HepG2 (cell line): Measurements from ENCODE around the gene RNASE7. TPM values are rescaled to one million over a fixed set of nuclear protein-coding genes. Genes with fewer than 3 reads are reported as not detected.
A peak's percentile ranks its signal among the peaks of the same experiment; 100 is the strongest.

ENCODE experiments used
- ATAC-seq: fragments of 200-7000 bp; cut with Tn5 transposase; 3 replicates; pipeline ENCODE4 v1.9.1; 2020; ENCODE audit warnings: mild to moderate bottlenecking, moderate library complexity
- BruUV-seq: library from RNA; stranded (reverse); fragments of 400-500 nt; replicated peaks from 2 replicates; lab custom pipeline; 2021; lab: Mats Ljungman, UMichigan
- CTCF ChIA-PET: fragments of 300-600 bp; formaldehyde crosslinking; extraction: SDS; loops from one replicate; lab custom pipeline; 2021; ENCODE audit warnings: low total read pairs, inconsistent platforms, low intra/inter-chr PET ratio; lab: Yijun Ruan, JAX
- POLR2A ChIA-PET: fragments of 350-600 bp; sonication (Branson Sonifier 250); formaldehyde crosslinking; loops from one replicate; lab custom pipeline; 2020; ENCODE audit warnings: antibody characterized with exemption, inconsistent platforms; lab: Yijun Ruan, JAX
- DNase-seq: peaks from one replicate; pipeline ENCODE4 v3.0.0-alpha.2; 2015; ENCODE audit warnings: low spot score
- FAIRE-seq: peaks from 3 replicates; lab custom pipeline; 2011; peaks lifted over from hg19 to GRCh38; lab: Jason Lieb, UNC
- H2AFZ ChIP-seq: one replicate; pipeline ENCODE4 v1.6.1; 2011; ENCODE audit warnings: low read length, inconsistent platforms
- H3K27ac ChIP-seq: fragments of 300-600 bp; 3 replicates; pipeline ENCODE4 v1.8.0; 2011; ENCODE audit warnings: mixed run types, mild to moderate bottlenecking, mixed read lengths, low read length, inconsistent platforms; ENCODE audit not compliant: insufficient read depth; ENCODE audit errors: extremely low read length
- H3K27me3 ChIP-seq, 2 experiments: fragments of 200-600 bp in 1 of 2; 2 replicates in 1 of 2; 3 replicates in 1 of 2; pipeline versions ENCODE4 v1.6.0 to v1.8.0; 2011; ENCODE audit warnings: low read length in 2 of 2, mild to moderate bottlenecking in 2 of 2, moderate library complexity in 2 of 2, inconsistent platforms in 1 of 2; ENCODE audit not compliant: insufficient read depth in 2 of 2, control insufficient read depth in 1 of 2
- H3K36me3 ChIP-seq, 2 experiments: fragments of 200-600 bp in 1 of 2; replicated peaks in 1 of 2; 2 replicates in 1 of 2; 3 replicates in 1 of 2; pipeline versions ENCODE4 v1.5.1 to v1.8.0; 2011; ENCODE audit warnings: low read length in 2 of 2, inconsistent platforms in 1 of 2; ENCODE audit not compliant: insufficient read depth in 2 of 2, control insufficient read depth in 1 of 2
- H3K4me1 ChIP-seq: 2 replicates; pipeline ENCODE4 v1.5.1; 2012; ENCODE audit warnings: low read length, inconsistent platforms; ENCODE audit not compliant: insufficient read depth
- H3K4me2 ChIP-seq: 2 replicates; pipeline ENCODE4 v1.6.0; 2011; ENCODE audit warnings: low read depth, low read length, inconsistent platforms
- H3K4me3 ChIP-seq, 3 experiments: fragments of 200-600 bp in 1 of 3; sonication (generic), shearing (Covaris generic) in 1 of 3; replicated peaks in 1 of 3; 2 replicates each; pipeline ENCODE4 v1.5.1; 2011 to 2016; ENCODE audit warnings: low read length in 3 of 3, inconsistent platforms in 2 of 3, low read depth in 2 of 3, mild to moderate bottlenecking in 2 of 3, control low read depth in 1 of 3, mixed read lengths in 1 of 3; ENCODE audit not compliant: insufficient read depth in 1 of 3
- H3K79me2 ChIP-seq: one replicate; pipeline ENCODE4 v1.6.1; 2011; ENCODE audit warnings: low read length, inconsistent platforms; ENCODE audit not compliant: insufficient read depth
- H3K9ac ChIP-seq: 2 replicates; pipeline ENCODE4 v1.6.0; 2011; ENCODE audit warnings: mild to moderate bottlenecking, low read depth, low read length, inconsistent platforms; ENCODE audit not compliant: insufficient read depth
- H3K9me3 ChIP-seq: 2 replicates; pipeline ENCODE4 v1.5.1; 2012; ENCODE audit warnings: mild to moderate bottlenecking, low read length
- H4K20me1 ChIP-seq: 2 replicates; pipeline ENCODE4 v1.6.0; 2011; ENCODE audit warnings: inconsistent platforms, mild to moderate bottlenecking, low read length, moderate library complexity; ENCODE audit not compliant: insufficient read depth
- ERF ChIP-seq: IDR thresholded peaks from 2 replicates; pipeline ENCODE4 v1.6.1; 2018; ENCODE audit warnings: missing biosample characterization, missing genetic modification reagents
- ESRRA ChIP-seq: sonication (generic); formaldehyde crosslinking; IDR thresholded peaks from 2 replicates; pipeline ENCODE4 v1.5.1; 2020; ENCODE audit warnings: mild to moderate bottlenecking, low read depth, missing genetic modification reagents
- FOXJ3 ChIP-seq: sonication (generic); formaldehyde crosslinking; IDR thresholded peaks from 2 replicates; pipeline ENCODE4 v1.4.0; 2020; ENCODE audit warnings: missing genetic modification reagents, mild to moderate bottlenecking, borderline replicate concordance
- IKZF4 ChIP-seq: sonication (generic); formaldehyde crosslinking; IDR thresholded peaks from 2 replicates; pipeline ENCODE4 v1.5.1; 2020; ENCODE audit warnings: borderline replicate concordance, mild to moderate bottlenecking, low read depth, missing genetic modification reagents; ENCODE audit errors: not compliant biosample characterization
- IRX3 ChIP-seq: sonication (generic); formaldehyde crosslinking; IDR thresholded peaks from 2 replicates; pipeline ENCODE4 v1.8.1; 2023; ENCODE audit warnings: mild to moderate bottlenecking, low read depth, missing genetic modification reagents, borderline replicate concordance
- JUNB ChIP-seq: sonication (generic); formaldehyde crosslinking; IDR thresholded peaks from 2 replicates; pipeline ENCODE4 v1.8.0; 2022; ENCODE audit warnings: missing genetic modification reagents, mild to moderate bottlenecking, borderline replicate concordance
- KAT7 ChIP-seq: IDR thresholded peaks from 2 replicates; pipeline ENCODE4 v1.6.1; 2018; ENCODE audit warnings: borderline replicate concordance, missing compliant biosample characterization
- MAF1 ChIP-seq: sonication (generic); formaldehyde crosslinking; IDR thresholded peaks from 2 replicates; pipeline ENCODE4 v1.5.0; 2020; ENCODE audit warnings: missing genetic modification reagents, borderline replicate concordance
- NPAS2 ChIP-seq: sonication (generic); formaldehyde crosslinking; IDR thresholded peaks from 2 replicates; pipeline ENCODE4 v1.8.0; 2022; ENCODE audit warnings: mild to moderate bottlenecking, missing genetic modification reagents, borderline replicate concordance
- SIN3B ChIP-seq: fragments of 150-350 bp; IDR thresholded peaks from 2 replicates; pipeline ENCODE4 v1.6.1; 2014; ENCODE audit warnings: low read length
- ZC3H13 ChIP-seq: sonication (generic); formaldehyde crosslinking; IDR thresholded peaks from 2 replicates; pipeline ENCODE4 v1.8.1; 2023; ENCODE audit warnings: mild to moderate bottlenecking, missing genetic modification reagents, moderate library complexity
- ZNF253 ChIP-seq: sonication (generic); formaldehyde crosslinking; IDR thresholded peaks from 2 replicates; pipeline ENCODE4 v1.8.0; 2022; ENCODE audit warnings: mild to moderate bottlenecking, missing genetic modification reagents, borderline replicate concordance
- ZNF589 ChIP-seq: sonication (generic); formaldehyde crosslinking; conservative IDR thresholded peaks from 2 replicates; pipeline ENCODE4 v1.8.0; 2022; ENCODE audit warnings: mild to moderate bottlenecking, moderate library complexity, missing genetic modification reagents
- WGBS: methylation state at CpG from one replicate; pipeline ENCODE4 v1.1.6; 2017; ENCODE audit warnings: low lambda C conversion rate; 5-methylcytosine and 5-hydroxymethylcytosine counted together
- in situ Hi-C: cut with HindIII; loops from 2 replicates; pipeline ENCODE4 v1.10.0; 2017; ENCODE audit warnings: low pct_unique_long_range_greater_than_20kb; ENCODE audit not compliant: extremely low pct_ligation_motif_present
- intact Hi-C: fragments of 100-400 bp; cut with micrococcal nuclease; formaldehyde crosslinking; loops from one replicate; pipeline ENCODE4 v1.10.0; 2022; ENCODE audit not compliant: unreplicated experiment
- polyA plus RNA-seq, 8 experiments: library from polyadenylated mRNA; depleted of rRNA in 3 of 8; stranded (reverse) in 7 of 8; unstranded in 1 of 8; fragments of >200 nt; fragmentation: Illumina TruSeq in 4 of 8; extraction: Trizol in 4 of 8; gene quantifications; 2 replicates each; pipeline versions ENCODE4 v1.2.1 to v1.2.3, GENCODE V29; 2011 to 2016; ENCODE audit warnings: low read depth in 4 of 8, missing spikeins in 1 of 8, mixed read lengths in 1 of 8; ENCODE audit not compliant: insufficient read depth in 1 of 8
- total RNA-seq, 5 experiments: library from RNA; depleted of rRNA; stranded (reverse); fragments of >200 nt; fragmentation: Illumina TruSeq; extraction: Trizol; gene quantifications; 2 replicates each; pipeline ENCODE4 v1.2.3, GENCODE V29; 2016; ENCODE audit warnings: low read depth in 1 of 5
- TF ChIP-seq, protein P1 (sequence below): sonication (generic); formaldehyde crosslinking; IDR thresholded peaks from 2 replicates; pipeline ENCODE4 v1.4.0; 2020; ENCODE audit warnings: missing genetic modification reagents, borderline replicate concordance
- TF ChIP-seq, protein P2 (sequence below): IDR thresholded peaks from 2 replicates; pipeline ENCODE4 v1.6.1; 2016; ENCODE audit warnings: low read depth, missing genetic modification reagents, missing compliant biosample characterization

Gene RNASE7
- total and polyA plus RNA-seq, 2 of the 13 experiments (the other 11 are each of a cell fraction or from before 2014, with no cell fraction given): 0.04 TPM; not detected in 1

DNA sequence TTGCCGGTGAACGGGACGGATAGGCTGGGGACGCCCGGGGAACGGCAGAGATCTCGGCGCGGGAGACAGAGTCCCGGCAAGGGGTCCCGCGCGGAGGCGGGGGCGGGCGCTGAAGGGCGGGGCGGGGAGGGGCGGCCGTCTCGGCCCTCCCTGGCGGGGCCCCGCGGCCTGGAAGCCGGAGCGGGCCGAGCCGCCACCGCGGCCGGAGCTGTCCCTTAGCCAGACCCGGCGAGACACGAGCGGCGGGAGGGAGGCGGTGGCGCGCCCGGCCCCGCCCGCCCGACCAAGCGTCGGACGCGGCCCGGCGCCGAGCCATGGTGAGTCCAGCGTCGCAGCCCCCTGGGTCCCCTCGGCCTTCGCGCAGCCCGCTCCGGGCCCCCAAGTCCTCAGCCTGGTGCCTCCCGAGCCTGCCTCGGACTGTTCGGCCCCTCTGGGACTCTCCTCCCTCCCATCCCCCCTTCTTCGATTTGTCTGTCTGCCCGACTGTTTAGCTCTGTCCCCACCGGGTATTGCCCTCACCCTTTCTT lies 28.0 kb downstream of the RNASE7 start, which contains the start of gene ARHGEF40:
Gene ARHGEF40, plus strand, starts transcription at position 222 of the 527 bp plus-strand sequence. Its CDS starts 93 bp downstream, at position 315.
- peak; percentile 54 for ATAC-seq
- DNase-seq: no peak
- intact Hi-C loops: loop anchor here (1.0 kb wide), 1 partner anchor 56 kb away; no protein-coding TSS in a partner anchor
- in situ Hi-C loops: no loop called here
- Histone ChIP-seq H3K4me2 (peak within 1 kb of the TSS; percentile 87), H3K79me2 (peaks cover 6% of the 10 kb centered on the region), H2AFZ (no peak within 1 kb of the TSS), H3K9ac (peak within 1 kb of the TSS; percentile 80), H3K27me3 (peaks cover 0 to 7% of the 10 kb centered on the region in 2 experiments; a peak in 1 of 5 replicates), H3K9me3 (no peaks in the 10 kb centered on the region), H4K20me1 (no peaks in the 10 kb centered on the region), H3K36me3 (peaks cover 7 to 13% of the 10 kb centered on the region in 2 experiments; a peak in 4 of 5 replicates), H3K4me1 (peaks cover 58% of the 10 kb centered on the region), H3K27ac (peak within 1 kb of the TSS; percentile 77), H3K4me3 (peak within 1 kb of the TSS; percentile 86 to 90 (median 87))
- no peak for FAIRE-seq
- POLR2A ChIA-PET: interaction anchor here (0.6 to 6.7 kb wide), 22 partner anchors 8 to 727 kb away, joined by 3 to 141 read pairs (median 14); partner anchors contain the start of genes NDRG2, RNASE4, RNASE8 and TMEM253
- no TSS peak for BruUV-seq
- CTCF ChIA-PET: interaction anchor here (5.8 to 7.5 kb wide), 4 partner anchors 20 to 55 kb away, joined by 35 to 135 read pairs (median 60); no protein-coding TSS in a partner anchor
- under 1% methylated on average over 27 of the region's 63 CpGs for WGBS
- TF ChIP-seq ZC3H13 (no peak; the same call in 1 of the 2 replicates), MAF1 (no peak), KAT7 (CRISPR knock-in tag) (no peak; the same call in 1 of the 2 replicates), FOXJ3 (no peak), ERF (CRISPR knock-in tag) (no peak), NPAS2 (CRISPR knock-in tag) (no peak), ZNF589 (CRISPR knock-in tag) (no peak; the same call in 1 of the 2 replicates), SIN3B (no peak), ZNF253 (0 out of 2 replicates have a peak, but pooled peaks have one; percentile 28), ESRRA (CRISPR knock-in tag) (no peak), IKZF4 (CRISPR knock-in tag) (peak; percentile 64), IRX3 (peak; percentile 34), JUNB (CRISPR knock-in tag) (0 out of 2 replicates have a peak, but pooled peaks have one; percentile 44)
- TF ChIP-seq, protein P1, sequence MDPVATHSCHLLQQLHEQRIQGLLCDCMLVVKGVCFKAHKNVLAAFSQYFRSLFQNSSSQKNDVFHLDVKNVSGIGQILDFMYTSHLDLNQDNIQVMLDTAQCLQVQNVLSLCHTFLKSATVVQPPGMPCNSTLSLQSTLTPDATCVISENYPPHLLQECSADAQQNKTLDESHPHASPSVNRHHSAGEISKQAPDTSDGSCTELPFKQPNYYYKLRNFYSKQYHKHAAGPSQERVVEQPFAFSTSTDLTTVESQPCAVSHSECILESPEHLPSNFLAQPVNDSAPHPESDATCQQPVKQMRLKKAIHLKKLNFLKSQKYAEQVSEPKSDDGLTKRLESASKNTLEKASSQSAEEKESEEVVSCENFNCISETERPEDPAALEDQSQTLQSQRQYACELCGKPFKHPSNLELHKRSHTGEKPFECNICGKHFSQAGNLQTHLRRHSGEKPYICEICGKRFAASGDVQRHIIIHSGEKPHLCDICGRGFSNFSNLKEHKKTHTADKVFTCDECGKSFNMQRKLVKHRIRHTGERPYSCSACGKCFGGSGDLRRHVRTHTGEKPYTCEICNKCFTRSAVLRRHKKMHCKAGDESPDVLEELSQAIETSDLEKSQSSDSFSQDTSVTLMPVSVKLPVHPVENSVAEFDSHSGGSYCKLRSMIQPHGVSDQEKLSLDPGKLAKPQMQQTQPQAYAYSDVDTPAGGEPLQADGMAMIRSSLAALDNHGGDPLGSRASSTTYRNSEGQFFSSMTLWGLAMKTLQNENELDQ (CRISPR knock-in tag): no peak
- TF ChIP-seq, protein P2, sequence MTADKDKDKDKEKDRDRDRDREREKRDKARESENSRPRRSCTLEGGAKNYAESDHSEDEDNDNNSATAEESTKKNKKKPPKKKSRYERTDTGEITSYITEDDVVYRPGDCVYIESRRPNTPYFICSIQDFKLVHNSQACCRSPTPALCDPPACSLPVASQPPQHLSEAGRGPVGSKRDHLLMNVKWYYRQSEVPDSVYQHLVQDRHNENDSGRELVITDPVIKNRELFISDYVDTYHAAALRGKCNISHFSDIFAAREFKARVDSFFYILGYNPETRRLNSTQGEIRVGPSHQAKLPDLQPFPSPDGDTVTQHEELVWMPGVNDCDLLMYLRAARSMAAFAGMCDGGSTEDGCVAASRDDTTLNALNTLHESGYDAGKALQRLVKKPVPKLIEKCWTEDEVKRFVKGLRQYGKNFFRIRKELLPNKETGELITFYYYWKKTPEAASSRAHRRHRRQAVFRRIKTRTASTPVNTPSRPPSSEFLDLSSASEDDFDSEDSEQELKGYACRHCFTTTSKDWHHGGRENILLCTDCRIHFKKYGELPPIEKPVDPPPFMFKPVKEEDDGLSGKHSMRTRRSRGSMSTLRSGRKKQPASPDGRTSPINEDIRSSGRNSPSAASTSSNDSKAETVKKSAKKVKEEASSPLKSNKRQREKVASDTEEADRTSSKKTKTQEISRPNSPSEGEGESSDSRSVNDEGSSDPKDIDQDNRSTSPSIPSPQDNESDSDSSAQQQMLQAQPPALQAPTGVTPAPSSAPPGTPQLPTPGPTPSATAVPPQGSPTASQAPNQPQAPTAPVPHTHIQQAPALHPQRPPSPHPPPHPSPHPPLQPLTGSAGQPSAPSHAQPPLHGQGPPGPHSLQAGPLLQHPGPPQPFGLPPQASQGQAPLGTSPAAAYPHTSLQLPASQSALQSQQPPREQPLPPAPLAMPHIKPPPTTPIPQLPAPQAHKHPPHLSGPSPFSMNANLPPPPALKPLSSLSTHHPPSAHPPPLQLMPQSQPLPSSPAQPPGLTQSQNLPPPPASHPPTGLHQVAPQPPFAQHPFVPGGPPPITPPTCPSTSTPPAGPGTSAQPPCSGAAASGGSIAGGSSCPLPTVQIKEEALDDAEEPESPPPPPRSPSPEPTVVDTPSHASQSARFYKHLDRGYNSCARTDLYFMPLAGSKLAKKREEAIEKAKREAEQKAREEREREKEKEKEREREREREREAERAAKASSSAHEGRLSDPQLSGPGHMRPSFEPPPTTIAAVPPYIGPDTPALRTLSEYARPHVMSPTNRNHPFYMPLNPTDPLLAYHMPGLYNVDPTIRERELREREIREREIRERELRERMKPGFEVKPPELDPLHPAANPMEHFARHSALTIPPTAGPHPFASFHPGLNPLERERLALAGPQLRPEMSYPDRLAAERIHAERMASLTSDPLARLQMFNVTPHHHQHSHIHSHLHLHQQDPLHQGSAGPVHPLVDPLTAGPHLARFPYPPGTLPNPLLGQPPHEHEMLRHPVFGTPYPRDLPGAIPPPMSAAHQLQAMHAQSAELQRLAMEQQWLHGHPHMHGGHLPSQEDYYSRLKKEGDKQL: no peak
